ENCODE data around the gene ZNF407. TPM values are rescaled to one million over a fixed set of nuclear protein-coding genes. Genes with fewer than 3 reads are reported as not detected.

ZNF407 gene
- total RNA-seq, 2 donors from 2014 or later: 13.0 to 13.9 TPM

DNA sequence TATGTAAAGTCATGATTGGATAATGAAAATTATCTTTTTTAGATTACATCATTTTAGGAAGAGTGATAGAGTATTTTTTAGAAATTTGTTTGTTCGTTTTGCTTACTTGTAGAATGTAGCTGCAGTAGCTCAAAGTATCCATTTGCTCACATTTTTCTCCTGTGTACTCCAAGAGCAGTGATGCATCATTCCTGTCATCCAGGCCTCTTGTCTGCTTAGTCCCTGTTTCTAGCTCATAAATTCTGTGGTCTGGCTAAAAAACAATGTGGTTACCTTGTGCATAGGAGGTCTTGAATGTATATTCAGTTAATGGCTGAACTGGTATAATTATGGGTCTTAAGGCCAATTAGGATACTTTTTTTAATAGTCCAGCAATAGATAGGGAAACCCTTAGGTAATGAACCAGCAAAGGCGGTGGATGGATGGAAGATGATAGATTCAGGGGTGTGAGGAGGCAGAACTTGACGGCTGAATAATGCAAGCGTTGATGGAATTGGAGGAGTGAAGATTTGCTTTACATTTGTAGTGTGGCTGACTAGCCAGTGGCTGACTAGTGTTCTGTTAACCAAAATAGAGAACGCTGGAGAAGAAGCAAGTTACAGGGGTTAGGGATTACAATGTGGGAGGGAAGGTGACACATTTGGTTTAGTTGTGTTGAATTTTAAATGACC, 145.0 kb downstream of the ZNF407 start:
- ATAC-seq (no peak), DNase-seq (no peak)
- intact Hi-C loops (cut with DNase I, micrococcal nuclease): no loop called here

DNA sequence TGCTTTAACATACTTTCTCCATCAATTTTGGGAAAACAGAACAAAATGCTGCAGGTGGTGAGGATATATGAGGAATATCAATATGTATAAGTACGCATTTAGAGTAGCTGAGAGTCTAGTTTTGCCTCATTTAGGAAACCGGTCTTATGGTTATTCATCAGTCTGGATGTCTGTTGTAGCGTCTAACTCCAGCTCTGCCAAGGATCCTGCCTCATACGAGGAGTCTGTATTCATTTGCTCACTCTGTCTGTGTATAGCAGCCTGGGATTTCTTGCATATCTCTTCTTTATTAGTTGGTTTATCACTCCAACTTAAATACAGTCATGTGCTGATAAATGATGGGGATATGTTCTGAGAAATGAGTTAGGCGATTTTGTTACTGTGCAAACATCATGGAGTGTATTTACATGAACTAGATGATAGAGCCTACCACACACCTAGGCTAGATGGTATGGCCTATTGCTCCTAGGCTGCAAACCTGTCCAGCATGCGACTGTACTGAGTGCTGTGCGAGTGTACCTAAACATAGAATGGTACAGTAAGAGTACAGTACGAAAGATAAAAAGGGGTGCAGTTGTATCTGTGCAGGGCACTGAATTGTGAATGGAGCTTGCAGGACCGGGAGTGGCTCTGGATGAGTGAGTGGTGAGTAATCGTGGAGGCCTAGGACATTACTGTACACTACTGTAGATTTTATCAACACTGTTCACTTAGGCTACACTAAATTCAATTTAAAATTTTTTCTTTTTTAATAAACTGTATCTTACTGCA, 148.1 kb downstream of the ZNF407 start:
- intact Hi-C loops (cut with DNase I, micrococcal nuclease): no loop called here
- DNase-seq (no peak), ATAC-seq (peak; percentile 29)

DNA sequence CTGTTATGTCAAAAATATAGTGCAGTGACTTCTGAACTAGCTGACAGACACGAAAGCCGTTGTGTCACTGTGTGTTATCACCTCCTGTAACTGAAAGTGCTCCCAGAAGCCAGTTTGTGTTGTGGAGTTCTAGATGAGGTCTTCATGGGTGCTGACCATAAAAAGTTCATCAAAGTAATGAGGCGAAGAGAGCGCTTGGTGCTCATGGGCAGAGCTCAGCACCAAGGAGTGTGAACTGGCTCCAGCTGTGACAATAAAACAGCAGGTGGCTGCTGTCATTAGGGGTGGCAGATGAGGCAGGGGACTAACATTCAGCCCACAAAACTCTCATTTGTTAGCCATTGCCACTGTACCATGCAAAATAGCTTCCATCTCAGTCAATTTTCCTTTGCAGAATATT, 151.1 kb downstream of the ZNF407 start:
- intact Hi-C loops (cut with DNase I, micrococcal nuclease): no loop called here
- DNase-seq (no peak), ATAC-seq (no peak)

DNA sequence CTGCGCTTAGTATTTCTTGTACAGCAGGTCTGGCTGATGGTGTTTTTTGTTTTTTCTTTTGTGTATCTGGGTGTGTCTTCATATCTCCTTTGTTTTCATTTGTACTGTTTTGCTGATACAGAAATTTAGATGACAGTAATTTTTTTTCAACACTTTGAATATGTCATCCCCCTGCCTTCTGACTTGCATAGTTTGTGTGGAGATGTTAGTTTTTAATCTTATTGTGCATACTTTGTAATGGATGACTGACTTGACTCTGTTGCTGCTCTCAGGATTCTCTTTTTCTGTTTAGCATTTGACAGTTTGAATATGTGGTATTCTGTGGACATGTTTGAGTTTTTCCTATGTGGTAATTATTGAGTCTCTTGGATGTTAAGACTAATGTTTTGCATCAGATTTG, 161.3 kb downstream of the ZNF407 start:
- no peak for DNase-seq
- intact Hi-C loops (cut with DNase I, micrococcal nuclease): no loop called here
- ATAC-seq: no peak

DNA sequence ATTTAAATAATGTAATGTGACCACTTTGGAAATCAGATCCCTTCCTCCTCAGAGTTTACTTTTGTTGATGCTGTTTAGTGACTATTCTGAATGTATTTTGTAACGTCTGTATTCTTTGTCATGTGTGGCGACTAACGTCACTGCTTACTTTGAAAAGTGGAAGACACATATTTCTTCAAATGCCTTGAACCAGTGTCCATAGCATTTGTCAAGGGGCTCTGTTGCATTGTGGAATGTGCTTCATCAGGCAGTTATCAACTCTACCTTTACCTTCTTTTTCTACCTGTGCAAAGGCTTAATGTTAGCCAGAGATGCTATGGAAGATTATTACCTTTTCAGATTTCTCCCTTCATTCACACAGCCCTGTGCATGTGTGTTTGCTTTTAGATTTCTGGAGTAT, 162.4 kb downstream of the ZNF407 start:
- intact Hi-C loops (cut with DNase I, micrococcal nuclease): no loop called here
- ATAC-seq (no peak), DNase-seq (no peak)

DNA sequence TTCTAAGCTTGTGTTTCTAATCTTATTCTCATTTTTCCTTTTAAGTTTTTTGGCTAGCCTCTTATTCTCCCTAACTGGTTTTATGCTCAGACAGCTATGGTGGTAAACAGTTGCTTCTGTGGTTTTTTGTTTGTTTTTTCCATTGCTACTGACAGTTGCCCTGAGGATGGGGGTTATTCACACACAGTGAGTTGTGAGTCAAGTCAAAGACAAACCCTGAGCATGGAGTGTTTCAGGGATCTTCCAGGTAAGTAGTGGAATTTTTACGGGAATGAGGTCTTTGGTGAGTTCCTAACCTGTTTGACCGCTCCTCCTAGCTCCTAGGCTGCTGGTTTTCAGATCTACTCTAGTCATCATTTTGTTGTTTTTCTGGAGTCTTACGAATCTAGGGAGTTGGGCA, 162.8 kb downstream of the ZNF407 start:
- intact Hi-C loops (cut with DNase I, micrococcal nuclease): no loop called here

DNA sequence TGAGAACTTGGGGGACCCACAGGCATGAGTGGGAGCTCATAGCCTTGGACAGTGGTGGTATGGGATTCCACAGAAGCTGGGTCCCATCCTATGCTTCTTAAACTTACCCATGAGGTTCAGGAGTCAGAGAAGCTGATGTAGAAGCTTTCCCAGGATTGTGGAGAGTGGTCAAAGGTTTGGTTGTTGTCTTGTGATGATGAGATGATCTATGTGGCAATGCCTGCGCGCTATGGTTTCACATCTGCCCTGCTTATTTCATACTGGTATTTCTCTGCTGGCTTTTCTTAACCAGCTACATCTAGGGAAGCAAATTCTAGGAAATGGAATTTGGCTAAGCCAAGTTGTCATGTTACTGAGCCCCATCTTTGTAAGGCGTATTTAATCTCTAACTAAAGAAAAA, 168.6 kb downstream of the ZNF407 start:
- DNase-seq (no peak), ATAC-seq (no peak)
- intact Hi-C loops (cut with DNase I, micrococcal nuclease): no loop called here

More for the DNA sequence above, 162.8 kb downstream of the ZNF407 start:
- no peak for DNase-seq
- ATAC-seq: no peak

DNA sequence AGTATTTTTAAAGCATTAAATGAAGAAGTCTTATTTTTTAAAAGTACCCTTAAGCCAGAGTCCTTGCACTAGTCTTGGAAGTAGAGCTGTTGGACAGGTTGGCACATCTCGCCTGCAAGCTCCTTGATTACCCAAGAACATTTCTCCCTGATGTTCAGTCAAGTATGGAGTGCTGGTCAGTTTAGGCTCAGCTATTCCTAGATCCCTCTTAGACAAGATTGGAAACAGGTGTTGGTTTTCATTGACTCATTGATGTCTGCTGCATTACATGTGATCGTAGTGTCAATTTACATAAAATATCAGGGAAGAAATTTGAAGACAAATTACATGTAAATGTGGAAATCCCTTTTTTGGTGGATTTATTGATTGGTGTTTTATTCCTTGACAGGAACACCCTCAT, 170.4 kb downstream of the ZNF407 start:
- ATAC-seq (no peak), DNase-seq (no peak)
- intact Hi-C loops (cut with DNase I, micrococcal nuclease): no loop called here

DNA sequence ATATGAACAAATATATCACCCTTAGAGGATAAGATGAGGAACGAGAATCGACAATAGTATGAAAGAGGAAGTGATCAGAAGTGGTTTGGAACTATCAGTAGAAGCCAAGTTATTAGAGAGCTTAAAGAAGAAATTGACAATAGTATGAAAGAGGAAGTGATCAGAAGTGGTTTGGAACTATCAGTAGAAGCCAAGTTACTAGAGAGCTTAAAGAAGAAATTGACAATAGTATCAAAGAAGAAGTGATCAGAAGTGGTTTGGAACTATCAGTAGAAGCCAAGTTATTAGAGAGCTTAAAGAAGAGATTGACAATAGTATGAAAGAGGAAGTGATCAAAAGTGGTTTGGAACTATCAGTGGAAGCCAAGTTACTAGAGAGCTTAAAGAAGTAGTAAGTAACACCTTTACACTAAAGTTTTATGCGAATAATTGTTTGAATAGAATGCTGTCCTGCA, 175.5 kb downstream of the ZNF407 start:
- DNase-seq (no peak), ATAC-seq (no peak)
- intact Hi-C loops (cut with DNase I, micrococcal nuclease): no loop called here

DNA sequence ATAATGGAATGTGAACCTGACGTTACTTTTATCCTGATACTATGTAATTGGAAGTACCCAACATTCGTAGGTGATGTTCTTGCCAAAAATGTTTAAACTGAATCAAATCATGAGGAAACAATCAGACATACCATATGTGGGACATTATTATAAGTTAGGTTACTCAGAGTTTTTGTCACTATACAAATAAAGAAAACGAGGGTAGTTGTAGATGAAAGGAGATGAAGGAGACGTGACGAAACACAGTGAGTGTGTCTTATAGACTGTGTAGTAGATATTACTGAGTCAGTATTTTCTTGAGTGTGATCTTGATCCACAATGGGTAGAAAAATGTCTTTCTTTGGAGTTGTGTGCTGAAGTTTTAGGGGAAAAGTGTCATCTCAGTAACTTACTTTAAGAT, 176.8 kb downstream of the ZNF407 start:
- DNase-seq: no peak
- no peak for ATAC-seq
- intact Hi-C loops (cut with DNase I, micrococcal nuclease): no loop called here

DNA sequence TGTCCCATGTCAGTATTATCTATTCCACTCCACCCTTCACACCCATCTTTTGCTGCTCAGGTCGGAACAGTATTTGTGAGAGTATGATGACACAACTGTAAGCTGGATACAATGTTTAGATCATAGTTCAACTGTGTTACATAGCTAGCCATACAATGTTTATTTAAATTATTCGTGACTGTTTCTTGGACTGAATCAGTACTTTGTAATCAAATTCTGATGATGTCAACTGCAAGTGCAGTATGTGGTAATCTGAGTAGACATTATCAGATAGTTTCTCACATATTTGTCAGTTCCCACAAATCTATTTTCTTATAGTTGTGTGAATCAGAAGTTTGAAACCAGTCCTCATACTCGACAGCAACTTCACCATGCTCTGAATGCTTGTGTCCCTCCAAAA, 177.6 kb downstream of the ZNF407 start:
- intact Hi-C loops (cut with DNase I, micrococcal nuclease): no loop called here
- DNase-seq (no peak), ATAC-seq (no peak)

DNA sequence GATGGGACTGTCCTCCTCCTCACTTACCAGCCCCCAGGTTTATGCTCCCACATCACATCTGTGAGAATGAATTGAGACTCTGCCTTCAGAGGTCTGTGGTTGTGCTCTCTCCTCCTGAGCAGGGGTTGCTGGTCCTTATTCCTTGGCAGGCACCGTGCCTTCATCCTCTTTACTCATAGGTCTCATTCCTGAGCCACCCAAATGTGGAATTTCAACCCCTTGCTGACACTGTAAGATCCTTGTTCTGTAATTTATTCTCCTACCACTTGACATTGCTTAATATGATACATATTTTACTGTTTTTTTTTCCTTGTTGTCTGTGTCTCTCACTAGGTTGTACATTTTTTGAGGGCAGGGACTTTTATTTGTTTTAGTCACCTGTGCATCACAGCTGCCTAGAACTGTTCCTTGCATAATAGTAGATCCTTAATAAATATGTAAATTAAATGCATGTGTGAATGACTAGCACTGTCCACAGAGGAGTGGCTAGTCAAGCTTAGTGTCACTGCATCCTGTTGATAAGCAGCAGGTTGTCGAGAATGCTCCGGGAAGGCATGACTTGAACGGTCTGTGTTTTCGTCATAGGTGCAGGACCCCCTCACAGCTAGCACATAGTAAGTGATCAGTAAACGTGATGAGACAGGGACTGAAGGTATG, 180.6 kb downstream of the ZNF407 start:
- ATAC-seq (no peak), DNase-seq (no peak)

DNA sequence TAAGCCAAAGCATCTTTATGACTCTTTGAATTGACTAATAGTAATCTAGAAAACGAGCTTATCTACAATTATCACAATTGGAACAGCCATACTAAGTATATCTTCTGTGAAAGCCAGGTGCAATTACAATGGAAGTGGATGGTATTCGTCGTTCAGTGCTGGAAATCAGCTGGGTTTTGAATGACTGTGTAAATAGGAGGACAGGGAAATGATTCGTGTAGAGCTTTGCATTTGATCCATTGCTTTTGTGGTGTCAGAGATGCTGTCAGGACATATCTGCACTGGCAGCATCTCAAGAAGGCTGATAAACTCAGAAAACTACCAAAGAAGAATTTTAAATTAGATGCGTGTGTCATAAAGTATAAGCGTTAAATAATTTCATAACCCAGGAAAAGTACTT, 187.1 kb downstream of the ZNF407 start:
- intact Hi-C loops (cut with DNase I, micrococcal nuclease): no loop called here
- no peak for ATAC-seq
- DNase-seq: no peak

More for the DNA sequence above, 180.6 kb downstream of the ZNF407 start:
- intact Hi-C loops (cut with DNase I, micrococcal nuclease): no loop called here

DNA sequence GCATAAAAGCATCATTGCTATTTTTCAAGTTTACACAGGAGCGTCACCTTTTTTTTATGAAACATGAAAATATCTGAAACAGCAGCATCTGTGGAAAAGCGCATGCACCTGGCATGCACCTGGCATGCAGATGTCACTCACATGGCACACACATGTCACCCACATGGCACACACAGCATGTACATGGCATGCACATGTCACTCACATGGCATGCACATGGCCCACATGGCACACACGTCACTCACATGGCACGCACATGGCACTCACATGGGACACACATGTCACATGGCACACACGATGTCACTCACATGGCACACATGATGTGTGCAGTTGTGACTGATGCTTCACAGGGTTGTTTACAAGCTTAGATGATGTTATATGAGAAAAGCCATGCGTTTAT, 188.0 kb downstream of the ZNF407 start:
- no peak for DNase-seq
- no peak for ATAC-seq
- intact Hi-C loops (cut with DNase I, micrococcal nuclease): no loop called here

DNA sequence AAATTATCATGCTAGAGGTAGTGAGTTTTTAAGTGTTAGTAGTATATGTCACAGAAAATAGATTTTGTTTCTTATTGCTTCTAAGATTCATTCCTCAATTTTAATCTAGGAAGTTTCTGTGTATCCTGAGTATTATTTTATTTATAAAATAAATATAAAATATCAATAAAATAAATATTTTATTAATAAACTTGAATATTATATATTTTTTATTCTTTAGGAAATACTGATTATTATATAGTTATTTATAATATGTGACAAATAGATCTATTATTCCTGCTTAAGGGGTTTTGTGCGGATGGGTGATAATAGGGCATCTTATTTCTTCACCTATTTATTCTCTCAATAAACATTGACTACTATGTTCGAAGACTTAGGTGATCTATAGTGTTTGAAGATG, 191.0 kb downstream of the ZNF407 start:
- intact Hi-C loops (cut with DNase I, micrococcal nuclease): no loop called here
- ATAC-seq (no peak), DNase-seq (no peak)

DNA sequence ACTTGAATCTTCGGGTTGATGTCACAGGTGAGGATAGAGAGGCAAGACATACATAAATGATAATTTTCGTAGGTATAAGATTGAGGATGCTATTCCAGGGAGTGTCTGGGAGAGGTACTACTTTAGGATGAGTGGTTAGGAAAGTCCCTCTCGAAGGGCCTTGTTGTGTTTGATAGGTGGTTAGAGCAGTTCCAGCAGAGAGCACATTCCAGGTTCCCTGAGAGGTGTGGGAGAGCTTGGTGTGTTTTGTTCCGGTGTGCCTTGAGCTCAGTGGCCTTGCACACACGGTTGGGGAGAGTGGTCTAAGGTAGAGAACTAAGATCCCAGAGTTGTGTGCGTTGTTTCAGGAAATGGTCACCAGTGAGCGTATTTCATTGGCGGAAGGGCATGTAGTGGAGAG, 191.4 kb downstream of the ZNF407 start:
- intact Hi-C loops (cut with DNase I, micrococcal nuclease): no loop called here
- ATAC-seq: no peak
- DNase-seq: no peak

DNA sequence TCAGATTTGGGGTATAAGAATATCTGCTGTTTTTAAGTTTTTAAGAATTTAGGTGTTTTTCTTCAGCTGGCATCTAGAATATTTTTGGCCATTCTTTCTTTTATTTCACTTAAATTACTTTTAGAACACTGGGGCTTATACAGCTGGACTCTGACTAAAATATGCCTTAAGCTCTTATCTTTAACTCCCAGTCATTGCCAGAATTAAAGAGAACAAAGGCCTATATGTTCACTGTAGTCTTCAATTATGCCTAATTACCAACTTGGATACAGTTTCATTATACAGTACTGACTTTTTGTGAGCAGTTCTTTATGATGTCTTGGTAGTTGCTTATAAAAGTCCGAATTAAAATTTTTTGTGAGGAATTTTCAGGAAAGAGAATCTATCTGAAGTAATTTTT, 192.8 kb downstream of the ZNF407 start:
- DNase-seq (no peak), ATAC-seq (peak; percentile 23)
- intact Hi-C loops (cut with DNase I, micrococcal nuclease): no loop called here

DNA sequence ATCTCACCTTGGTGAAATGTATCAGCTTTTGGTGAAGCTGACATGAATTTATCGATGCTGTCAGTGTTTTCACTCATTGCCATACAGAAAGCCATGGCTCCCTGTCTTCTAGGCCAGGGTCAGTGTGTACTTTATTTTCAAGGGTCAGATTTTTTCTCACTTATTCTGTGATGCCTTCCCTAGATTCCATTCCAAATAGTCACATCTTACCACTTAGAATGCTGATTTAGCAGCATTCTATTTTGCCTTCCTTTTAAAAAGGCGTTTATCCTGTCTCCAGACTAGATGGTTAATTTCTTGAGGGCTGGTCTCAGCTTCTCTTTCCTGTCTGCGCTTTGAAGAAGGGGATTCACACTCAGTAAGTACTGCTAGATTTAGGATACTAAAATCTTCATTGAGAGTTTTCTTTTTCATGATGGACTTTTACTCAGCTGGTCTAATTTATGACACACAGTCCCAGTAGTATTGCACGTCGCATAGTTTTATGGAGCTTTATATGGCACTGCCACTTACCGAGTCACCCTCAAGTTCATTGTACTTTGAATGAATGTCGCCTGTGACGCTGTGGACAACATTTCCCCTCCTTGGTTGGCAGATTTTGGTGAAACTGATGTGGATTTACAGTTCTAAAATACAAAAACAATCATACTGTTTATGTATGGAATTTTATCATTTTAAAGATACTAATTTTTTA, 194.0 kb downstream of the ZNF407 start:
- peak in 1 of 2 donors; percentile 13 for DNase-seq
- ATAC-seq: peak; percentile 100
- intact Hi-C loops (cut with DNase I, micrococcal nuclease): no loop called here

DNA sequence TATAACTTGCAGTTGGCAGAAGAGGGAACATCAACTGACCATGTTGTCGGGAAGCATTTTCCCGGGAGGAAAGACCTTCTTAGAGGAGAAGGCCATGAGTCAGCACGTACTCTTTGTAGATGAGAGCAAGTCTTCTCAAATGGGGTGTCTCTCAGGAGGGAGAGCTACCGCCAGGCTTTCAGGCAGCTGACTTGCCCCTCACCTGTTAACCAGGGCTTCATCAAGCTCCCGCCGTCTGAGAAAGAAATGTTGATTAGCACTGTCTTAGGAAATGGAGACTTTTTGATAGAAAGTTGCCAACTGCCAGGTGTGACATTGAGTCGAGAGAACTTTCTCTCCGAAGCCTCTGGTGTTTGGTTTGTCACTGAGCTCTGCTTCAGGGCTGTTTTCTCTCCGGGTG, 196.1 kb downstream of the ZNF407 start:
- DNase-seq: no peak
- no peak for ATAC-seq
- intact Hi-C loops (cut with DNase I, micrococcal nuclease): no loop called here

DNA sequence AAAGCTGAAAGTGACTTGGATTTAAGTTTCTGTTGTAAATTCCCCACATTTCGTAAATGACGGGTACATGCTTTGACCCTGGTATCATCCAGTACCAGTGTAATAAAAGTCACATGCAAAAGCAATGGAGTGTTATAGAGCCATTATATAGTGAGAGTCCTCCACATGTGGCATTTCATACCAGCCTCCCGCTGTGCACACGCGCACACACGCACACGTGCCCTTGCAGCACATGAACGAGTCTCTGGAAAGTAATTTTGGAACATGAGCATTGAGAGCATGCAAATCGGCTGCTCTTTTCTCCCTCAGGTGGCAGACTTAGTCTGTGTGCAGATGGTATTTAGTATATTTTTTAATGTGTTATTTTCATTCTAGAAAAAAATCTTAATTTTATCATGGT, 198.1 kb downstream of the ZNF407 start:
- no peak for ATAC-seq
- no peak for DNase-seq
- intact Hi-C loops (cut with DNase I, micrococcal nuclease): no loop called here

Measured in left colon (tissue), 2 donors.